ENCODE results near the gene PPT1.

The PPT1 gene

GRCh38 chr1:40064797-40065499, 32.1 kb downstream of the PPT1 start:
- Histone ChIP-seq H3K27ac (ENCODE audit: low read length) (no peak overlapping the region), H3K27me3 (ENCODE audit: control insufficient read depth, insufficient read depth, low read length) (no peaks in the 10 kb centered on the region), H3K4me3 (ENCODE audit: low read length) (no peak overlapping the region), H3K4me1 (ENCODE audit: control insufficient read depth, low read depth, low read length) (peaks cover under 1% of the 10 kb centered on the region), H3K9ac (ENCODE audit: low read length) (no peak overlapping the region), H3K36me3 (ENCODE audit: control insufficient read depth, low read depth, low read length) (peaks cover 90% of the 10 kb centered on the region), H3K9me3 (ENCODE audit: control insufficient read depth, low read depth, low read length) (no peaks in the 10 kb centered on the region)

- Histone ChIP-seq H3K9me3 (ENCODE audit: control insufficient read depth, low read depth, low read length) (no peaks in the 10 kb centered on the region), H3K4me1 (ENCODE audit: control insufficient read depth, low read depth, low read length) (peaks cover 15% of the 10 kb centered on the region), H3K4me3 (ENCODE audit: low read length) (no peak overlapping the region), H3K27me3 (ENCODE audit: control insufficient read depth, insufficient read depth, low read length) (no peaks in the 10 kb centered on the region), H3K9ac (ENCODE audit: low read length) (no peak overlapping the region), H3K36me3 (ENCODE audit: control insufficient read depth, low read depth, low read length) (peaks cover 51% of the 10 kb centered on the region), H3K27ac (ENCODE audit: low read length) (no peak overlapping the region)
These were observed 36.9 kb downstream of the PPT1 start for GRCh38 chr1:40059960-40060750.

GRCh38 chr1:40059338-40059959, 37.6 kb downstream of the PPT1 start:
- Histone ChIP-seq H3K27ac (ENCODE audit: low read length) (no peak overlapping the region), H3K4me1 (ENCODE audit: control insufficient read depth, low read depth, low read length) (peaks cover 15% of the 10 kb centered on the region), H3K27me3 (ENCODE audit: control insufficient read depth, insufficient read depth, low read length) (no peaks in the 10 kb centered on the region), H3K9me3 (ENCODE audit: control insufficient read depth, low read depth, low read length) (no peaks in the 10 kb centered on the region), H3K36me3 (ENCODE audit: control insufficient read depth, low read depth, low read length) (peaks cover 44% of the 10 kb centered on the region), H3K4me3 (ENCODE audit: low read length) (peak overlapping the region; percentile 22), H3K9ac (ENCODE audit: low read length) (peak overlapping the region; percentile 21)

- Histone ChIP-seq H3K4me3 (ENCODE audit: low read length) (peak overlapping the region; percentile 22), H3K4me1 (ENCODE audit: control insufficient read depth, low read depth, low read length) (peaks cover 15% of the 10 kb centered on the region), H3K9ac (ENCODE audit: low read length) (no peak overlapping the region), H3K36me3 (ENCODE audit: control insufficient read depth, low read depth, low read length) (peaks cover 37% of the 10 kb centered on the region), H3K9me3 (ENCODE audit: control insufficient read depth, low read depth, low read length) (no peaks in the 10 kb centered on the region), H3K27ac (ENCODE audit: low read length) (peak overlapping the region; percentile 18), H3K27me3 (ENCODE audit: control insufficient read depth, insufficient read depth, low read length) (no peaks in the 10 kb centered on the region)
These were observed 38.4 kb downstream of the PPT1 start for GRCh38 chr1:40058453-40059337.

GRCh38 chr1:40058097-40058452, 39.0 kb downstream of the PPT1 start:
- Histone ChIP-seq H3K9ac (ENCODE audit: low read length) (no peak overlapping the region), H3K4me1 (ENCODE audit: control insufficient read depth, low read depth, low read length) (peaks cover 15% of the 10 kb centered on the region), H3K27me3 (ENCODE audit: control insufficient read depth, insufficient read depth, low read length) (no peaks in the 10 kb centered on the region), H3K4me3 (ENCODE audit: low read length) (no peak overlapping the region), H3K27ac (ENCODE audit: low read length) (no peak overlapping the region), H3K36me3 (ENCODE audit: control insufficient read depth, low read depth, low read length) (peaks cover 32% of the 10 kb centered on the region), H3K9me3 (ENCODE audit: control insufficient read depth, low read depth, low read length) (no peaks in the 10 kb centered on the region)

GRCh38 chr1:40057310-40058030, 39.6 kb downstream of the PPT1 start:
- Histone ChIP-seq H3K9me3 (ENCODE audit: control insufficient read depth, low read depth, low read length) (no peaks in the 10 kb centered on the region), H3K4me1 (ENCODE audit: control insufficient read depth, low read depth, low read length) (peaks cover 15% of the 10 kb centered on the region), H3K27ac (ENCODE audit: low read length) (no peak overlapping the region), H3K9ac (ENCODE audit: low read length) (no peak overlapping the region), H3K36me3 (ENCODE audit: control insufficient read depth, low read depth, low read length) (peaks cover 28% of the 10 kb centered on the region), H3K4me3 (ENCODE audit: low read length) (no peak overlapping the region), H3K27me3 (ENCODE audit: control insufficient read depth, insufficient read depth, low read length) (no peaks in the 10 kb centered on the region)

- no peak overlapping the region for H3K4me3 ChIP-seq (ENCODE audit: low read length)
- H3K27ac ChIP-seq (ENCODE audit: low read length) = no peak overlapping the region
- no peaks in the 10 kb centered on the region for H3K27me3 ChIP-seq (ENCODE audit: control insufficient read depth, insufficient read depth, low read length)
- H3K9me3 ChIP-seq (ENCODE audit: control insufficient read depth, low read depth, low read length) = no peaks in the 10 kb centered on the region
- peaks cover 15% of the 10 kb centered on the region for H3K4me1 ChIP-seq (ENCODE audit: control insufficient read depth, low read depth, low read length)
- no peak overlapping the region for H3K9ac ChIP-seq (ENCODE audit: low read length)
- peaks cover 23% of the 10 kb centered on the region for H3K36me3 ChIP-seq (ENCODE audit: control insufficient read depth, low read depth, low read length)
These were observed 40.3 kb downstream of the PPT1 start for GRCh38 chr1:40056519-40057309.

GRCh38 chr1:40053138-40053887, 43.7 kb downstream of the PPT1 start:
- Histone ChIP-seq H3K9me3 (ENCODE audit: control insufficient read depth, low read depth, low read length) (no peaks in the 10 kb centered on the region), H3K4me3 (ENCODE audit: low read length) (no peak overlapping the region), H3K36me3 (ENCODE audit: control insufficient read depth, low read depth, low read length) (no peaks in the 10 kb centered on the region), H3K27me3 (ENCODE audit: control insufficient read depth, insufficient read depth, low read length) (no peaks in the 10 kb centered on the region), H3K9ac (ENCODE audit: low read length) (no peak overlapping the region), H3K4me1 (ENCODE audit: control insufficient read depth, low read depth, low read length) (no peaks in the 10 kb centered on the region), H3K27ac (ENCODE audit: low read length) (no peak overlapping the region)

GRCh38 chr1:40050863-40051262, 46.2 kb downstream of the PPT1 start:
- Histone ChIP-seq H3K9ac (ENCODE audit: low read length) (no peak overlapping the region), H3K27me3 (ENCODE audit: control insufficient read depth, insufficient read depth, low read length) (no peaks in the 10 kb centered on the region), H3K36me3 (ENCODE audit: control insufficient read depth, low read depth, low read length) (no peaks in the 10 kb centered on the region), H3K9me3 (ENCODE audit: control insufficient read depth, low read depth, low read length) (no peaks in the 10 kb centered on the region), H3K4me3 (ENCODE audit: low read length) (no peak overlapping the region), H3K27ac (ENCODE audit: low read length) (no peak overlapping the region), H3K4me1 (ENCODE audit: control insufficient read depth, low read depth, low read length) (no peaks in the 10 kb centered on the region)

GRCh38 chr1:40049725-40050124, 47.3 kb downstream of the PPT1 start:
- H3K9ac ChIP-seq (ENCODE audit: low read length) = no peak overlapping the region
- no peaks in the 10 kb centered on the region for H3K36me3 ChIP-seq (ENCODE audit: control insufficient read depth, low read depth, low read length)
- H3K27ac ChIP-seq (ENCODE audit: low read length) = no peak overlapping the region
- no peaks in the 10 kb centered on the region for H3K9me3 ChIP-seq (ENCODE audit: control insufficient read depth, low read depth, low read length)
- no peak overlapping the region for H3K4me3 ChIP-seq (ENCODE audit: low read length)
- H3K27me3 ChIP-seq (ENCODE audit: control insufficient read depth, insufficient read depth, low read length) = no peaks in the 10 kb centered on the region
- no peaks in the 10 kb centered on the region for H3K4me1 ChIP-seq (ENCODE audit: control insufficient read depth, low read depth, low read length)
